NK-92 (cell line): ENCODE measurements around the gene TNNI3.
"Not testable (repeated sequence)": the region's sequence is repeated elsewhere in the genome, so short reads cannot be mapped to it uniquely, and the experiment has no call there.

Experiments used
- DNase-seq: peaks from one replicate; lab custom pipeline; 2025; ENCODE audit not compliant: unreplicated experiment; lab: John Stamatoyannopoulos, UW

TNNI3 gene

GRCh38 chr19:55114566-55115145 is 42.9 kb downstream of the TNNI3 start:
- no peak for DNase-seq

- DNase-seq, result no peak
Observed at GRCh38 chr19:55113570-55114039, 43.9 kb downstream of the TNNI3 start.

- DNase-seq, result no peak
Observed at GRCh38 chr19:55112777-55113569, 44.6 kb downstream of the TNNI3 start.

GRCh38 chr19:55112246-55112776 is 45.2 kb downstream of the TNNI3 start:
- DNase-seq, result no peak

GRCh38 chr19:55111238-55111831 is 46.2 kb downstream of the TNNI3 start:
- no peak for DNase-seq

- no peak for DNase-seq
Observed at GRCh38 chr19:55109527-55110291, 47.8 kb downstream of the TNNI3 start.

GRCh38 chr19:55107252-55107651 is 50.3 kb downstream of the TNNI3 start:
- DNase-seq, result not testable (repeated sequence)

- no peak for DNase-seq
Observed at GRCh38 chr19:55106591-55106990, 50.9 kb downstream of the TNNI3 start.

- no peak for DNase-seq
Observed at GRCh38 chr19:55105237-55105636, 52.3 kb downstream of the TNNI3 start.

GRCh38 chr19:55103190-55103589 is 54.3 kb downstream of the TNNI3 start:
- no peak for DNase-seq
